Fibroblast of lung (primary cell): ENCODE results near the gene CDYL.

Source experiments
- EZH2 ChIP-seq: IDR thresholded peaks from 2 replicates; pipeline ENCODE4 v1.5.1; 2012; ENCODE audit warnings: low read length, control low read depth, mild to moderate bottlenecking; ENCODE audit errors: missing control alignments
- TF ChIP-seq, protein P1 (sequence below), 2 donors: IDR thresholded peaks in 1 of 2; conservative IDR thresholded peaks in 1 of 2; 1 replicate in 1 of 2; 2 replicates in 1 of 2; pipeline ENCODE4 v1.5.1; 2011 to 2012; ENCODE audit warnings: low read length in 2 of 2, control low read depth in 1 of 2, inconsistent platforms in 1 of 2, low read depth in 1 of 2, mild to moderate bottlenecking in 1 of 2

- TF ChIP-seq, protein P1, sequence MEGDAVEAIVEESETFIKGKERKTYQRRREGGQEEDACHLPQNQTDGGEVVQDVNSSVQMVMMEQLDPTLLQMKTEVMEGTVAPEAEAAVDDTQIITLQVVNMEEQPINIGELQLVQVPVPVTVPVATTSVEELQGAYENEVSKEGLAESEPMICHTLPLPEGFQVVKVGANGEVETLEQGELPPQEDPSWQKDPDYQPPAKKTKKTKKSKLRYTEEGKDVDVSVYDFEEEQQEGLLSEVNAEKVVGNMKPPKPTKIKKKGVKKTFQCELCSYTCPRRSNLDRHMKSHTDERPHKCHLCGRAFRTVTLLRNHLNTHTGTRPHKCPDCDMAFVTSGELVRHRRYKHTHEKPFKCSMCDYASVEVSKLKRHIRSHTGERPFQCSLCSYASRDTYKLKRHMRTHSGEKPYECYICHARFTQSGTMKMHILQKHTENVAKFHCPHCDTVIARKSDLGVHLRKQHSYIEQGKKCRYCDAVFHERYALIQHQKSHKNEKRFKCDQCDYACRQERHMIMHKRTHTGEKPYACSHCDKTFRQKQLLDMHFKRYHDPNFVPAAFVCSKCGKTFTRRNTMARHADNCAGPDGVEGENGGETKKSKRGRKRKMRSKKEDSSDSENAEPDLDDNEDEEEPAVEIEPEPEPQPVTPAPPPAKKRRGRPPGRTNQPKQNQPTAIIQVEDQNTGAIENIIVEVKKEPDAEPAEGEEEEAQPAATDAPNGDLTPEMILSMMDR (conservative IDR thresholded peaks at IDR 0.05 in 1 of 2, IDR thresholded peaks at IDR 0.05 in 1 of 2; ENCODE audit: low read depth in 1 of 2, low read length in 2 of 2): no peak
- no peak for TF ChIP-seq EZH2
Measured at GRCh38 chr6:4943716-4944115, 167.5 kb downstream of the CDYL start.
